ENCODE data around the gene THBS3. TPM values are rescaled to one million over a fixed set of nuclear protein-coding genes. Genes with fewer than 3 reads are reported as not detected.
A peak's percentile ranks its signal among the peaks of the same experiment; 100 is the strongest.

Gene THBS3
- total and polyA plus RNA-seq, 2 of the 13 experiments (the other 11 are each of a cell fraction or from before 2014, with no cell fraction given), result 0.86 to 3.6 TPM

GRCh38 chr1:155208541-155209311, 1.0 kb upstream of the THBS3 start, which contains the start of gene MTX1 (continued):
- TF ChIP-seq, protein P1, sequence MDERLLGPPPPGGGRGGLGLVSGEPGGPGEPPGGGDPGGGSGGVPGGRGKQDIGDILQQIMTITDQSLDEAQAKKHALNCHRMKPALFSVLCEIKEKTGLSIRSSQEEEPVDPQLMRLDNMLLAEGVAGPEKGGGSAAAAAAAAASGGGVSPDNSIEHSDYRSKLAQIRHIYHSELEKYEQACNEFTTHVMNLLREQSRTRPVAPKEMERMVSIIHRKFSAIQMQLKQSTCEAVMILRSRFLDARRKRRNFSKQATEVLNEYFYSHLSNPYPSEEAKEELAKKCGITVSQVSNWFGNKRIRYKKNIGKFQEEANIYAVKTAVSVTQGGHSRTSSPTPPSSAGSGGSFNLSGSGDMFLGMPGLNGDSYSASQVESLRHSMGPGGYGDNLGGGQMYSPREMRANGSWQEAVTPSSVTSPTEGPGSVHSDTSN (CRISPR knock-in tag; IDR thresholded peaks at IDR 0.05), result no peak
- TF ChIP-seq HOXA7 (CRISPR knock-in tag; IDR thresholded peaks at IDR 0.05) (no peak), ZNF790 (CRISPR knock-in tag; IDR thresholded peaks at IDR 0.05; ENCODE audit: borderline replicate concordance) (peak; percentile 74; the same call in 1 of the 2 replicates), ZBTB7B (CRISPR knock-in tag; IDR thresholded peaks at IDR 0.05) (no peak; the same call in 1 of the 2 replicates), HOXA9 (CRISPR knock-in tag; IDR thresholded peaks at IDR 0.05; ENCODE audit: borderline replicate concordance) (no peak), ZNF260 (CRISPR knock-in tag; IDR thresholded peaks at IDR 0.05; ENCODE audit: borderline replicate concordance, low read depth) (no peak), ATF6 (CRISPR knock-in tag; conservative IDR thresholded peaks at IDR 0.05) (no peak), CEBPG (CRISPR knock-in tag; IDR thresholded peaks at IDR 0.05) (no peak), ZNF512 (CRISPR knock-in tag; IDR thresholded peaks at IDR 0.05) (no peak), SMARCC2 (IDR thresholded peaks at IDR 0.05) (no peak), NONO (IDR thresholded peaks at IDR 0.05) (no peak), NONO (CRISPR knock-in tag; conservative IDR thresholded peaks at IDR 0.05) (peak; percentile 69; the same call in 1 of the 2 replicates), FOXO4 (CRISPR knock-in tag; conservative IDR thresholded peaks at IDR 0.05) (no peak), ATF7-NPFF (CRISPR knock-in tag; IDR thresholded peaks at IDR 0.05; ENCODE audit: low read depth) (no peak), ZNF678 (CRISPR knock-in tag; IDR thresholded peaks at IDR 0.05) (no peak), ZNF34 (CRISPR knock-in tag; IDR thresholded peaks at IDR 0.05; ENCODE audit: borderline replicate concordance) (no peak), SAP130 (CRISPR knock-in tag; IDR thresholded peaks at IDR 0.05; ENCODE audit: low read depth) (peak; percentile 84), MXD3 (CRISPR knock-in tag; IDR thresholded peaks at IDR 0.05) (no peak; the same call in 1 of the 2 replicates)
- TF ChIP-seq, protein P2, sequence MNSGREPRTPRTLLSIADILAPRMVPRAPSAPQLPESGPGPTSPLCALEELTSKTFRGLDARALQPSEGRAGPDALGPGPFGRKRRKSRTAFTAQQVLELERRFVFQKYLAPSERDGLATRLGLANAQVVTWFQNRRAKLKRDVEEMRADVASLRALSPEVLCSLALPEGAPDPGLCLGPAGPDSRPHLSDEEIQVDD (CRISPR knock-in tag; IDR thresholded peaks at IDR 0.05; ENCODE audit: borderline replicate concordance), result peak; percentile 60; the same call in 1 of the 2 replicates
